IMR-90 (cell line): ENCODE data around the gene GNAS.

Experiments used
- CEBPB ChIP-seq: IDR thresholded peaks from 2 replicates; pipeline ENCODE4 v1.6.1; 2012; ENCODE audit warnings: low read depth, low read length, improper control_type of control experiment
- MAZ ChIP-seq: IDR thresholded peaks from 2 replicates; pipeline ENCODE4 v1.6.1; 2012; ENCODE audit warnings: low read depth, mild to moderate bottlenecking, low read length, improper control_type of control experiment, moderate library complexity, borderline replicate concordance
- MXI1 ChIP-seq: IDR thresholded peaks from 2 replicates; pipeline ENCODE4 v1.6.1; 2012; ENCODE audit warnings: low read depth, mild to moderate bottlenecking, low read length, moderate library complexity, borderline replicate concordance
- POLR2A ChIP-seq: IDR thresholded peaks from 2 replicates; pipeline ENCODE4 v1.6.1; 2012; ENCODE audit warnings: mild to moderate bottlenecking, low read depth, low read length
- RAD21 ChIP-seq: IDR thresholded peaks from 2 replicates; pipeline ENCODE4 v1.6.1; 2012; ENCODE audit warnings: low read length, improper control_type of control experiment
- RCOR1 ChIP-seq: IDR thresholded peaks from 2 replicates; pipeline ENCODE4 v1.6.1; 2012; ENCODE audit warnings: mild to moderate bottlenecking, low read length, improper control_type of control experiment; ENCODE audit not compliant: insufficient replicate concordance
- RFX5 ChIP-seq: IDR thresholded peaks from 2 replicates; pipeline ENCODE4 v1.8.0; 2012; ENCODE audit warnings: low read depth, mild to moderate bottlenecking, low read length, moderate library complexity
- SMC3 ChIP-seq: fragments of 150-350 bp; IDR thresholded peaks from 2 replicates; pipeline ENCODE4 v1.6.1; 2016; ENCODE audit warnings: low read depth, mild to moderate bottlenecking, antibody characterized with exemption, low read length, moderate library complexity
- TF ChIP-seq, protein P1 (sequence below): conservative IDR thresholded peaks from 2 replicates; pipeline ENCODE4 v1.5.1; 2012; ENCODE audit warnings: mild to moderate bottlenecking, low read depth, low read length, improper control_type of control experiment
- TF ChIP-seq, protein P2 (sequence below): fragments of 150-350 bp; IDR thresholded peaks from 2 replicates; pipeline ENCODE4 v1.6.1; 2016; ENCODE audit warnings: low read depth, mild to moderate bottlenecking, low read length, moderate library complexity, borderline replicate concordance
- TF ChIP-seq, protein P3 (sequence below): fragments of 150-350 bp; IDR thresholded peaks from 2 replicates; pipeline ENCODE4 v1.6.1; 2017; ENCODE audit warnings: mild to moderate bottlenecking, antibody characterized with exemption, low read length, low read depth

DNA sequence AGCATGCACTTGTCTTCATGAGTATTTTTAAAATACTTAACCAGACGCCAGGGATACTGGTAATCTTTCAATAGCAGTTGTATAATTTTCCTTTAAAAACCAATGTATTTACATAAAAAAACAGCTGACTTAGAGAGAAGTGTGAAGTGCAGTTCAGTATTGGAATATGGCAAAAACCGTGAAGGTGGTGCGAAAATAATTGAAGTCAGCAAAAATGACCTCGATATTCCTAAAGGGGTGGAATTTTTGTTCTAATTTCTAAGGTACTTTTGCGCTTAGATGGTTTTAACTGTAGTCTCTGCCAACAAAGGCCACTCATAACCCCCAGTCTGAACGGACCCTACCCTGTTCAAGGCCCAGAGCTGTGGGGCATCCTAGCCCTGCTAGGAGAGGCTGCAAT, 27.1 kb upstream of the GNAS start:
- TF ChIP-seq POLR2A (no peak), SMC3 (no peak), CEBPB (no peak), RAD21 (no peak), MAZ (no peak), MXI1 (no peak), RFX5 (no peak), RCOR1 (no peak)
- TF ChIP-seq, protein P1, sequence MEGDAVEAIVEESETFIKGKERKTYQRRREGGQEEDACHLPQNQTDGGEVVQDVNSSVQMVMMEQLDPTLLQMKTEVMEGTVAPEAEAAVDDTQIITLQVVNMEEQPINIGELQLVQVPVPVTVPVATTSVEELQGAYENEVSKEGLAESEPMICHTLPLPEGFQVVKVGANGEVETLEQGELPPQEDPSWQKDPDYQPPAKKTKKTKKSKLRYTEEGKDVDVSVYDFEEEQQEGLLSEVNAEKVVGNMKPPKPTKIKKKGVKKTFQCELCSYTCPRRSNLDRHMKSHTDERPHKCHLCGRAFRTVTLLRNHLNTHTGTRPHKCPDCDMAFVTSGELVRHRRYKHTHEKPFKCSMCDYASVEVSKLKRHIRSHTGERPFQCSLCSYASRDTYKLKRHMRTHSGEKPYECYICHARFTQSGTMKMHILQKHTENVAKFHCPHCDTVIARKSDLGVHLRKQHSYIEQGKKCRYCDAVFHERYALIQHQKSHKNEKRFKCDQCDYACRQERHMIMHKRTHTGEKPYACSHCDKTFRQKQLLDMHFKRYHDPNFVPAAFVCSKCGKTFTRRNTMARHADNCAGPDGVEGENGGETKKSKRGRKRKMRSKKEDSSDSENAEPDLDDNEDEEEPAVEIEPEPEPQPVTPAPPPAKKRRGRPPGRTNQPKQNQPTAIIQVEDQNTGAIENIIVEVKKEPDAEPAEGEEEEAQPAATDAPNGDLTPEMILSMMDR: no peak
- TF ChIP-seq, protein P2, sequence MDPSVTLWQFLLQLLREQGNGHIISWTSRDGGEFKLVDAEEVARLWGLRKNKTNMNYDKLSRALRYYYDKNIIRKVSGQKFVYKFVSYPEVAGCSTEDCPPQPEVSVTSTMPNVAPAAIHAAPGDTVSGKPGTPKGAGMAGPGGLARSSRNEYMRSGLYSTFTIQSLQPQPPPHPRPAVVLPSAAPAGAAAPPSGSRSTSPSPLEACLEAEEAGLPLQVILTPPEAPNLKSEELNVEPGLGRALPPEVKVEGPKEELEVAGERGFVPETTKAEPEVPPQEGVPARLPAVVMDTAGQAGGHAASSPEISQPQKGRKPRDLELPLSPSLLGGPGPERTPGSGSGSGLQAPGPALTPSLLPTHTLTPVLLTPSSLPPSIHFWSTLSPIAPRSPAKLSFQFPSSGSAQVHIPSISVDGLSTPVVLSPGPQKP: no peak
- TF ChIP-seq, protein P3, sequence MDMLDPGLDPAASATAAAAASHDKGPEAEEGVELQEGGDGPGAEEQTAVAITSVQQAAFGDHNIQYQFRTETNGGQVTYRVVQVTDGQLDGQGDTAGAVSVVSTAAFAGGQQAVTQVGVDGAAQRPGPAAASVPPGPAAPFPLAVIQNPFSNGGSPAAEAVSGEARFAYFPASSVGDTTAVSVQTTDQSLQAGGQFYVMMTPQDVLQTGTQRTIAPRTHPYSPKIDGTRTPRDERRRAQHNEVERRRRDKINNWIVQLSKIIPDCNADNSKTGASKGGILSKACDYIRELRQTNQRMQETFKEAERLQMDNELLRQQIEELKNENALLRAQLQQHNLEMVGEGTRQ: no peak
